Fibroblast of lung (primary cell): ENCODE measurements around the gene CCDC69.

ENCODE experiments used
- CTCF ChIP-seq, 2 donors: IDR thresholded peaks in 1 of 2; conservative IDR thresholded peaks in 1 of 2; 1 replicate in 1 of 2; 2 replicates in 1 of 2; pipeline ENCODE4 v1.5.1; 2011 to 2012; ENCODE audit warnings: low read length in 2 of 2, control low read depth in 1 of 2, inconsistent platforms in 1 of 2, low read depth in 1 of 2, mild to moderate bottlenecking in 1 of 2
- EZH2 ChIP-seq: IDR thresholded peaks from 2 replicates; pipeline ENCODE4 v1.5.1; 2012; ENCODE audit warnings: low read length, control low read depth, mild to moderate bottlenecking; ENCODE audit errors: missing control alignments

GRCh38 chr5:151228986-151229385, 5.1 kb upstream of the CCDC69 start:
- TF ChIP-seq CTCF (conservative IDR thresholded peaks at IDR 0.05 in 1 of 2, IDR thresholded peaks at IDR 0.05 in 1 of 2; ENCODE audit: low read depth in 1 of 2, low read length in 2 of 2), result no peak
- TF ChIP-seq EZH2, result no peak
